ENCODE results near the gene PLCB4. TPM values are rescaled to one million over a fixed set of nuclear protein-coding genes. Genes with fewer than 3 reads are reported as not detected.

PLCB4 gene
- total RNA-seq, 1 donor: 4.1 TPM

DNA sequence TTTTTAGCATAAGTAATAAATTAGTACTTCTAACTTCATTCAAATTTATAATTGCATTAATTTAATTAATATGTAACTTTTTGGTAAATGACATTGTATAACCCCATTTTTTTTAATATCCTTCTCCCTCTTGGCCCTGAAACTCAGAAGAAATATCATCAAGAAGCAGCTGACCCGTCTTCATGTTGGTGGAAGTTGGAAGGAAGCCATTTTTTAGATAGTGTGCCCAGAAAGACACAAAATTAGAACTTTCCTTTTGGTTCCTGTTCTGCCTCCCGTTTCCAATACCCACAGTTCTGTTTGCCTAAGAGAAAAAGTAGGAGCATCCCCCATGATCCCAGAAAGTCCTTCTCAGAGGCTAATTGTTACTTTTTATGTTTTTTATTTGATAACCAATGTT is 65.5 kb downstream of the PLCB4 start:
- no peak overlapping the region for H3K4me3 ChIP-seq (ENCODE audit: low read depth, low read length)
- no peak for DNase-seq (ENCODE audit: low read depth)
- TF ChIP-seq, protein P1, sequence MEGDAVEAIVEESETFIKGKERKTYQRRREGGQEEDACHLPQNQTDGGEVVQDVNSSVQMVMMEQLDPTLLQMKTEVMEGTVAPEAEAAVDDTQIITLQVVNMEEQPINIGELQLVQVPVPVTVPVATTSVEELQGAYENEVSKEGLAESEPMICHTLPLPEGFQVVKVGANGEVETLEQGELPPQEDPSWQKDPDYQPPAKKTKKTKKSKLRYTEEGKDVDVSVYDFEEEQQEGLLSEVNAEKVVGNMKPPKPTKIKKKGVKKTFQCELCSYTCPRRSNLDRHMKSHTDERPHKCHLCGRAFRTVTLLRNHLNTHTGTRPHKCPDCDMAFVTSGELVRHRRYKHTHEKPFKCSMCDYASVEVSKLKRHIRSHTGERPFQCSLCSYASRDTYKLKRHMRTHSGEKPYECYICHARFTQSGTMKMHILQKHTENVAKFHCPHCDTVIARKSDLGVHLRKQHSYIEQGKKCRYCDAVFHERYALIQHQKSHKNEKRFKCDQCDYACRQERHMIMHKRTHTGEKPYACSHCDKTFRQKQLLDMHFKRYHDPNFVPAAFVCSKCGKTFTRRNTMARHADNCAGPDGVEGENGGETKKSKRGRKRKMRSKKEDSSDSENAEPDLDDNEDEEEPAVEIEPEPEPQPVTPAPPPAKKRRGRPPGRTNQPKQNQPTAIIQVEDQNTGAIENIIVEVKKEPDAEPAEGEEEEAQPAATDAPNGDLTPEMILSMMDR (IDR thresholded peaks at IDR 0.05; ENCODE audit: insufficient read depth, low read length): no peak

DNA sequence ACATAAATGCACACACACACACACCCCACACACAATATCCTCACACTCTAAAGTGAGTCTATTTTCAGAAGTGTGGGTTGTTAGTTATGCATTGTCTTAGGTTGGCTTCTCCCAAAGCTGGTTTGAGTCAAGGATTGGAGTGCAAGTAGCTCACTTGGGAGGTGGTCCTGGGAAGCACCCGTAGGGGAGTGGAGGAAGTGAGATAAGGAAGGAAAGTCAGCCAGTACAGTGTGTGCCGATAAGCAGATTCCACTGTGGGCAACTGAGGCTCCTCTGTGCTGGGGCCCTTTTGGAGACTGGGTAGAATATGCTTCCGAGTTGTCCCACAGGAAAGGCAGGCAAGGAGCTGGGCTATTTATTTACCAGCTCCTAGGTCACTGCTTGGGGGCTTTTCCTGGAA is 67.2 kb downstream of the PLCB4 start:
- TF ChIP-seq, protein P1 (IDR thresholded peaks at IDR 0.05; ENCODE audit: insufficient read depth, low read length): no peak
- H3K4me3 ChIP-seq (ENCODE audit: low read depth, low read length): no peak overlapping the region
- no peak for DNase-seq (ENCODE audit: low read depth)

DNA sequence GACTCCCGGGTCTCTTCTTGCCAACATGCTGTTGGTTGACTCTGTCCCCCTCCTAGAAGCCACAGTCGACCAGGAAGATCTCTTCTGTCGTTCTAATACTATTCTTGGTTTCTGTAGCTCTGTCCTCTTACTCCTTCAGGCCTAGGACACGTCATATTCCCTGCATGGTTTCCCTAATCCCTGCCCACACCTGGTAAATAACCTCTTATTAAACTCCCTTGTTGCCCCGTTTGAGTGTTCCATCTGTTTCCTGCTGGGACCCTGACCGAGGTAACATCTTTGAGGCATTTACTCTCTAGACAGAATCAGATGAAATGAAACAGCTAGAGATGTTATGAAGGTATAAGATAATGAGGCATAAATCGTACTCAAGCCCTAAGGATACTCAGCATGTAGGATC is 68.1 kb downstream of the PLCB4 start:
- TF ChIP-seq, protein P1 (IDR thresholded peaks at IDR 0.05; ENCODE audit: insufficient read depth, low read length): no peak
- H3K4me3 ChIP-seq (ENCODE audit: low read depth, low read length): no peak overlapping the region
- no peak for DNase-seq (ENCODE audit: low read depth)

DNA sequence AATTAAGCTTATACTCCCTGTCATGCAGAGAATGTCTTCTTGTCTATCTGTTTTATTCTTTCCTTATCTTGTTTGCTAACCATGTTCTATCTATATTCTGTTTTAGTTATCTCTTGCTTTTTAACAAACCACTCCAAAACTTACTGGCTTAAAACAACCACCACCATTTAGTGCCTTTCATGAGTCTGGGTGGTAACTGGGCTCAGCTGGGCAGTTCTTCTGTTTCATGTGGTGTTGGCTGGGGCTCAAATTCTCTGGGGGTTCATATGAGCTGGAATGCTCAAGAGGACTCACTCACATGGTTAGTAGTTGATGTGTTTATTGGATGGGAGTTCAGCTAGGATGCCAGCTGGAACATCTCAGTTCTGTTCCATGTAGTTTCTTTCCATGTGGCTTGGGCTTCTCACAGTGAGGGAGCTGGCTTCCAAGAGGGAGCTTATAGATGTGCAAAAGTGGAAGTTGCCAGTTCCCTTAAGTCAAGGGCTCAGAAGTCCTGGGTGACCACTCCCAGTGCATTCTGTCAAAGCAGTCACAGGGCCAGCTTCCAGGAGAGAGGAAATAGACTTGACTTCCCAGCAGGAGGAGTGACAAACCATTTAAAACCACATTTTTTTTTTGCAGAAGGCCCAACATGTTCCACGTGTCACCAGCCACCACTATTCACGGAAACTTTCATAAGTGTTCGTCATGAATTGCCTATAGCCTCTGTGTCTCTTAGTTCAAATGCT is 70.4 kb downstream of the PLCB4 start:
- TF ChIP-seq, protein P1 (IDR thresholded peaks at IDR 0.05; ENCODE audit: insufficient read depth, low read length): no peak
- no peak overlapping the region for H3K4me3 ChIP-seq (ENCODE audit: low read depth, low read length)
- DNase-seq (ENCODE audit: low read depth): no peak

DNA sequence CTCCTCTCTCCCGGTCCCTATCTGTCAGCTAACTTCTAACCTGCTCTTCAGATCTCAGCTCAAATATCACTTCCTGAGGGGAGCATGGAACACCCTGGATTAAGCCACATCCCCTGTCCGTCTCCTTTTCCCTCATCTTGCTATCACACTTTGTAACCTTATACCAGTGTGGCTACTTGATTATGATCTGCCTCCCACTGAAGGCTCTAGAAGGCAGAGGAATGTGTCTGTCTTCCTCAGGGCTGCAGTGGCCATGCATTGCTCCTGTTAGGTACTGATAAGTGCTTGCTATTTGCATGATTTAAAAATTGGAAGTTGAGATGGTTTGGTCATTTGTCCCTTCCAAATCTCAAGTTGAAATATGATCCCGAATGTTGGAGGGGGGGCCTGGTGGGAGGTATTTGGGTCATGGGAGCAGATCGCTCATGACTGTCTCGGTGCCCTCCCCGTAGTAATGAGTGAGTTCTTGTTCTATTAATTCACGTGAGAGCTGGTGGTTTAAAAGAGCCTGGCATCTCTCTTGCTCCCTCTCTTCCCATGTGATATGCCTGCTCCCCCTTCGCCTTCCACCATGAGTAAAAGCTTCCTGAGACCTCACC is 71.4 kb downstream of the PLCB4 start:
- H3K4me3 ChIP-seq (ENCODE audit: low read depth, low read length): no peak overlapping the region
- TF ChIP-seq, protein P1 (IDR thresholded peaks at IDR 0.05; ENCODE audit: insufficient read depth, low read length): no peak
- DNase-seq (ENCODE audit: low read depth): no peak

DNA sequence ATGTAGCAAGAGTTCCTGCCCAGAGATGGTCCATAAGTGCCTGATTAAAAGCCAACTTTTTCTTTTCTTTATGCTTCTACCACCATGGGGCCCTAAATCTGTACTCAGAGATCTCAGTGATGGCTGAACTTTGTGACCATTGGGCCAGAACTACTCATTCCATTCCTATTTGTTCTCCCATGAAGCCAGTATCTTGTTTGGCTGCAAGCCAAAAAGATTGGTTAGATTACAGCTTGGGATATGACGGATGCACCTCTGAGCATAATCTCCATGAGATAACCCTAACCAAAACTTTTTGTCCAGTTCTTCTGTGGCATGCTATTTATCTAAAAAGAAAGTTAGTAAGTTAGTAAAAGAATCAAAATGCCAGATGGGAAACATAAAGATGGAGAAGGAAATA is 72.2 kb downstream of the PLCB4 start:
- H3K4me3 ChIP-seq (ENCODE audit: low read depth, low read length): no peak overlapping the region
- DNase-seq (ENCODE audit: low read depth): no peak

More for the DNA sequence above, 72.2 kb downstream of the PLCB4 start:
- TF ChIP-seq, protein P1 (IDR thresholded peaks at IDR 0.05; ENCODE audit: insufficient read depth, low read length): no peak

Measured in fibroblast of the aortic adventitia (primary cell).